NCI-H82 (cell line): ENCODE results near the gene KCNJ4.

ENCODE experiments used
- DNase-seq: peaks from one replicate; lab custom pipeline; 2025; lab: John Stamatoyannopoulos, UW

Gene KCNJ4

DNA sequence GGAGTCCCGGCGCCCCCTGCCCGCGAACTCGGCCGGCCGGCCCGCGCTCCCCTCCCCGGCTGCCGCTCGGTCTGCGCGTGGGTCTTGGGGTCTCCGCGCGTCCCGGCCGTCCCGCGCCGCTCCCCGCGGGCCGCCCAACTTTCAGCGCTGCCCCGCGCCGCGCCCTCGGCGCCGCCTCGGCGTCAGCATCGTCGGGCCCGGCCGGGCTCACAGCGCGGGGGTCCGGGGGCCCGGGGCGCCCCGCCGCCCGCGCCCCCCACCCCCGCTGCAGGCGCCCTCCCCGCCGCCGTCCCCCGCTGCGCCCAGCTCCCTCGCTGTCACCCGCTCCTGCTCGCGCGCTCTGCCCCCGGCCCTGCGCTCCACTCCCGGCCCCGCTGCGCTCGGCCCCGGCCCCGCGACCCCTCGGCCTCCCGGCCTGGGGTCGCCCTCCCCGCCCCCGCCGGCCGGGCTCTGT lies at the start of gene KCNJ4:
Gene KCNJ4 (minus strand): TSS at position 124 of the 454 bp plus-strand sequence. CDS start 27,067 bp downstream, outside the sequence.
- no peak for DNase-seq

DNA sequence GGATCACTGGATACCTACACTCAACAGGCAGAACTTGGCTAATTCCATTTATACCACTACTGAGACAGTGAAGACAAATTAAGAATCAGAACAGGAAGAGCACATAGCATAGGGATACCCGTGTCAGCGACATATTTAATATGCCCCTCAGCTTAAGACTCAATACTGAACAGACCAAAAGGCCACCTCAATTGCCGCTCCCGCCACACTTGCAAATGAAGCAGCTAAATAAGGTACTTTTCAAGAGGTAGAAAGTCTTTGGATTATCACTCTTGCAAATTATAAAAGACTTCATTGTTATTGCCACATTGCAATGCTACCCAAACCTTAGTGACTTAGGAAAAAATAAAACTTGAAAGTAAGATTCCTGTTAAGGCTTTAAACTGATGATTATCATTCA lies 48.0 kb upstream of the KCNJ4 start:
- DNase-seq, result no peak

DNA sequence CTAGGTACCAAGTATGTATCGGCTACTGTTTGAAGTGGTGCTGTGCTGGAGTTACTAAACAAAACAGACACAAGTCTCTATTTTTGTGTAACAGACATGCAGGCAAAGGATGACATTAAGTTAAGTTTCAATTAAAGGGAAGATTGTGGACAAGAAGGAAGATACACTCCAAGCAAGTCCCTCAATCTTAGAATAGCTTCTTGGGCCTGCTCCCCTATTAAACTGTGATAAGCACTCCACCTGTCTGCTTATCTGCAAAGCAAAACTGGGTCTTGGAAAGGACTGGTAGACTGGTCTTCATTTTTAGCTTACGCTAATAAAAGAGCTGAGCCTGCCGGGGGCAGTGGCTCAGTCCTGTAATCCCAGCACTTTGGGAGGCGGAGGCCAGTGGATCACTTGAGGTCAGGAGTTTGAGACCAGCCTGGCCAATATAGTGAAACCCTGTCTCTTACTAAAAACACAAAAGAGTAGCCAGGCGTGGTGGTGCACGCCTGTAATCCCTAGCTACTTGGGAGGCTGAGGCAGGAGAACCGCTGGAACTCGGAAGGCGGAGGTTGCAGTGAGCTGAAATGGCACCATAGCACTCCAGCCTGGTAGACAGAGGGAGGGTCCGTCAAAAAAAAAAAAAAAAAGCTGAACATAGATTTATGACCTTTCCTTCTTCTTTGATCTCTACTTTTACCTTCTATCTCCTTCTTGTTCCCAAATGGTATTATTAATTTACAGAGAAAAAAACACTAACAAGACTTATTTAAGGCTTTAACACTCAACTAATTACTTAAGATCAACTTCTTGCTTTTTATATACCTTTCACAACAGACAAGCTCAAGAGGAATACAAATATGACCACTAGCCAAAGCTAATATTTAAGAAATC lies 47.0 kb upstream of the KCNJ4 start:
- no peak for DNase-seq

DNA sequence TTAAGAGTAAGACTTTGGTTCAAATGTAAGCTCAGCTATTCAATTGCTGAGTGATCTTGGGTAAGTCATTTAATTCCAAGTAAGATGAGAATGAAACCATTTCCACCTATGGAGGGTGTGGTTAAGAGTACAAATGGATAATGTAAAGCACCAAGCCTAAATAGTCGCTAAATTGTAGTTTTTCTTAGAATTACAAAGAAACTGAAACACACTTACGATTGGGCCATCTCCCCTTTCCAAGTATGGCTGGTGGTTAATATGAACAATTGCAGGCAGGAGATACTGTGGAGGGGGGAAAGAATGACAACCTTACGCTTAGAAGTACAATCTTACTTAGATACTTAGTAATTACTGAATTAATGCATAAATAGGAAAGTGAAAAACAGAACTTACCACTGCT lies 42.9 kb upstream of the KCNJ4 start:
- DNase-seq, result no peak

DNA sequence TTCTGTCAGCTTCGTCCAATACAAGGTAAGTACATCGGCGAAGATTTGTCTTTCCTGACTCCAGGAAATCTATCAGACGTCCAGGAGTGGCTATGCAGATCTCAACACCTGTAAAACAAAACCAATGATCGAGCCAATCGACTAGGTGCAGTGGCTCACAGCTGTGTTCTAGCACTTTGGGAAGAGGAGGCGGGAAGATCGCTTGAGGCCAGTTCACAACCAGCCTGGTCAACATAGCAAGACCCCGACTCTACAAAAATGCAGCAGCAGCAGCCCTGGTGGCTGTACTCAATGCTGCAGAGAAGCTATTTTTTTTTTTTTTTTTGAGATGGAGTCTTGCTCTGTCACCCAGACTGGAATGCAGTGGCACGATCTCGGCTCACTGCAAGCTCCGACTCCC lies 39.9 kb upstream of the KCNJ4 start:
- DNase-seq, result no peak

DNA sequence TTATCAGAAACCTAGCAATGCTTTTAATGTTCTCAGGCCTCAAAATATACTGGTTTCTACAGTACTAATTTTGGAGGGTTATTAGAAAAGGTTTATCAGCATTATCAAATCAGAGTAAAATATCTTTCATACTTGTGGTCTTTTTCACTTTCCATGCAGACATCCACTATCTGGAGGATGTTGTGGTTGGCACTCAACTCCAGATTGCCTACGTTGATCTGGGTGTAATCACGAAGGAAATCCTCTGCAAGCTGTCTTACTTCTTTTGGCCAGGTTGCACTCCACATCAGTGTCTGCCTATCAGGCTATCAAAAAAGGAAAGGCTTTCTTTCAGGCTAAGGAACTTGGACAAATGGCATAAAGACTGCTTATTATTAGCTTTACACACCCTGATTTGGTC lies 39.5 kb upstream of the KCNJ4 start:
- no peak for DNase-seq

DNA sequence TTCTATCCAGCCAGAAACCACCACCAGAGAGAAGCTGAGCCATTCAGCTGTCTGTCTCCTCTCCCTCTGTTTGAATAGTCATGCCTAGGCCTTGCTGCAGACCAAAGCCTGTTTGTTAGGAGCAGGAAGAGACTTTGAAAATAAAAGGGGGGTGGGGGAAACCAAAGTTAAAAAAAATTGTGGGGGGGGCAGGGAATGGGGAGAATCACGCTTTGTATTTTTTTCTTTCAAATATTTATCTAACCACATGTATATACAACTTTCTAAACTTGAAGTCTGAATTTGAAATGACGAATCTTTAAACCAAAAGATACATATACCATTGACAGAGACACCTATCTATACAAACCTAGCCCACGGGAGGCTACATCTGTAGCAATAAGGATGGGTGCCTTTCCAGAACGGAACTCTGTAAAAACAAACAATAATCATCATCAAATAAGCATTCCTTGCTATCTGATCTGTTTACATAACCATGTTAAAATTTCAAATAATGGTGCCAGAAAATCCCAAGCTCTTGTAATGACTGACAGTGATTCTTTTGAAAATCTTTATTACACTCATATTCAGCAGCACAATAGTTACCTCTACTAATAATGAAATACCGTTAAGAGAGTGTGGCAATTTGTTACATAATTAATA lies 36.8 kb upstream of the KCNJ4 start:
- DNase-seq, result no peak

DNA sequence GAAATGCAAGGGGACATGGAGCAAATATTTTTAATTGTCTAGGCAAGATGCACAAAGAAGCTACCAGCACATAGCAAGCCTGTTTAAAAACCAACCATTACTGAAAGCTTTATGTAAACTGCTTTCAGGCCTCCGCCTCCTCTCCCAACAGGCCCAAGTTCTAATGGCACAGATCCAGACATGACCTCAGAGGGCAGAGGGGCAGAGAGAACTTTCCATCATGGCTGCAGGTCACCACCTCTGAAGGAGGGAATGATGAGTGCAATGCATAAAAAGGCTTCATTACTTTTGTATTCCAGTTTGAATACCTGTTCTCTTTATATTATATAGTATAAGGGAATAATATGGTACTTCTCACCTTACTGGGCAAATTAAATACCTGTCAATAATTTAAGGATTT lies 35.9 kb upstream of the KCNJ4 start:
- DNase-seq, result no peak

DNA sequence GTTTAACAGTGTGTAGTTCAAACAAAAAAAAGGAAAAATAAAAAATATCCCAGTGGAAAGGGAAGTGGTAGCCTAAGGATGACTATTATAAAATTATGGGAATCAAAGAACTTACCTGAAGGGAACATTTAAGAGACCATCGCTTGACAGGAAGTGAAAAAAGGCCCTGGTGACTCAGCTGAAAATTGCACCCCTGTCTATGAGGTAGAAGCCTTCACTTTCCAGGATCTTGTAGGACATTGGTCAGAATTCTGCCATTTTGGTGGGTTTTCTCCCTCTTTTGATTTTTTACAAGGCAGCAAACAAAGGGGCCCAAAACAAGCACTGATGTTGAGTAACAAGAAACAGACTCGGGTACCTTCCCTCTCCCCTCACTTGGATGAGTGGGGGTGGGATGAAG lies 35.5 kb upstream of the KCNJ4 start:
- no peak for DNase-seq

DNA sequence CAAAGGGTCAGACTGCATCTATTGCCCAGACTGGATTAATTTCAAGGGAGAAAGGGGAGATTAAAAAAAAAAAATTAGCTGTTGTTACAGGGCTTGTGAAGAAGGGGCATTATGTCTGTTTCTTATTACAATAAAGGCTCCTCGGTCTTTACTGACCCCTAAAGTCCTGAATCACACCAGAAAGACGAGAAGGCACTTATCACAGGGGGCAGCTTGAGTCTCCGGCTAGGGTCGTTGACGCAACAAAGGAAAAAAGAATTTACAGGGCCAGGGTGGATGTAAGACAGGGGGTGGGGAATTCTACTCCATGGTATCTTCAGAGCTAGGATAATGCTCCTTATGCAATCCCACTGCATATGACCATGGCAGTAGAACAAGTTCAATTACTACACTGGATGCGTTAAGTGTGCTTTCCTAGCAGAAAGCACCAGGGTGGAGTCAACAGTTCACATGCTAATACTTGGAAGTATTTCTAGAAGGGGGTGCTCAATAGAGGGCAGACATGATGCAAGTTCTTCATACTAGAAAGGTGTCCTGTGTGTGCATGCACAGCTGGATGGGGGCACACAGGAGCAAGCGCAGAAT lies 34.7 kb upstream of the KCNJ4 start:
- DNase-seq, result no peak

DNA sequence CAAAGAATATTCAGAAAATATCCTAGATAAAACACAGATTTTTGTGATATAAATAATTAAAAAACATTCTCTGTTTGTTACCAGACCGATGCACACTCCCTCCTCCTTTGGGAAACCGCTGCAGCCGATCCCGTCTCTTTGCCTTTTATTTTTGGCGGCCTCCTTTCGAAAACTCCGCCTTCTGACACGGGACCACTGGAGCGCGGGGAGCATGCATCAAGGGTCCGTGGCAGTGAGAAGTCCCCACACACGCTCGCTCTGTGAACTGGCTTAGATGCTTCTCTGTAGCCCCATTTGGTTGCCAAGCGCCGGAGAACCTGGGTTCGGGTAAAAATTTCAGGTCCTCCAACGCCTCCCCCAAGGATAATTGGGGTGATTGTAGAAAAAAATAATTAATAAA lies 34.1 kb upstream of the KCNJ4 start:
- DNase-seq, result no peak

DNA sequence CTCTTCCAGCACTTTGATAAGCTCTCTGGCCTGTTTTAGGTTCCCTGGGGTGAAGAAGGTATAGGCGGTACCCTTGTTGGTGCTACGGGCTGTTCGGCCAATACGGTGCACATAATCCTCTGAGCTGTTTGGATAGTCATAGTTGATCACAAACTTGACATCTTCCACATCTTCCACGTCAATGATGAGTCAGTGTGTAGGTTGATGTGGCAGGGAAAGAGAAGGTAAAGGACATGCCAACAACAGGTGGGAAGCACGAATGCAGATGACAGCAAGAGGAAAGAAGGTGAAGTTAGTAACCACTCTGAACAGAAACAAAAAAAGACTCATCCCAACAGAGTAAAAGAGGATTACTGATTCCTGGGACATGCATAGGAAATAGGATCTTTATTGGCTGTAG lies 32.9 kb upstream of the KCNJ4 start:
- DNase-seq, result no peak

DNA sequence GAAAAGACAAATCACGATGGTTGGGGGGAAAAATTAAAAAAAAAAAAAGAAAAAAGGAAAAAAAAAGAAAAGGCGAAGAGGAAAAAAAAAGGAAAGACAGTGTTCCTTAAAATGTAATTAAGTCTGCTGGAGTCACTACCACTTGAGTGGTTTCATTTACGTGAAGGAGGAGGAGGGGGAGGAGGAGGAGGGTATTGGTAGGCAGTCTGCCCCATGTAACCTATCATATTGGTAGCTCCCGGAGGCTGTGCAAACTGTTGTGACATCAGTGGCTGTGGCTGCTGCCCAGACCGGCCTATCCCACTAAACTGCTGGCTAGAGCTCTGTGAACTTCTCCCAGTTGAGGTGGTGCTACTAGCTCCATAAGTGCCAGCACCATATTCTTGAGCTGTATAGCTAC lies 30.8 kb upstream of the KCNJ4 start:
- no peak for DNase-seq

DNA sequence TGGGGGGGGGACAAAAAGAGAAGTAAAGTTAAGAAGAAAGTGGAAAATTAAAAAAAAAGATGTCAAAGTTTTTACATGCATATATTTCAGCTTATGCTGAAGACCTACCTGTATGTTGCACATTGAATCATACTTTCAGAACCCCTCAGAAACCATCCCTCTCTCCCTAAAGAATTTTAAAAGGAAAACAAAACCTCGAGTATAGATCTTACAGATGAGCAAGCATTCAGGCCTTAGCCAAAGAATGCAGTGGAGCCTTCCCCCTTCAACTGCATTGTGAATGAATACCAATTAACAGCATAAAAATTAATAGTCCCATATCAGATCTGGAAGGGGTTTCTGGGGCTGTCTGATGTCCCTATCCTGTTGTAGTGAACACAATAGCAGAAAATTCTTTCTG lies 29.2 kb upstream of the KCNJ4 start:
- no peak for DNase-seq

DNA sequence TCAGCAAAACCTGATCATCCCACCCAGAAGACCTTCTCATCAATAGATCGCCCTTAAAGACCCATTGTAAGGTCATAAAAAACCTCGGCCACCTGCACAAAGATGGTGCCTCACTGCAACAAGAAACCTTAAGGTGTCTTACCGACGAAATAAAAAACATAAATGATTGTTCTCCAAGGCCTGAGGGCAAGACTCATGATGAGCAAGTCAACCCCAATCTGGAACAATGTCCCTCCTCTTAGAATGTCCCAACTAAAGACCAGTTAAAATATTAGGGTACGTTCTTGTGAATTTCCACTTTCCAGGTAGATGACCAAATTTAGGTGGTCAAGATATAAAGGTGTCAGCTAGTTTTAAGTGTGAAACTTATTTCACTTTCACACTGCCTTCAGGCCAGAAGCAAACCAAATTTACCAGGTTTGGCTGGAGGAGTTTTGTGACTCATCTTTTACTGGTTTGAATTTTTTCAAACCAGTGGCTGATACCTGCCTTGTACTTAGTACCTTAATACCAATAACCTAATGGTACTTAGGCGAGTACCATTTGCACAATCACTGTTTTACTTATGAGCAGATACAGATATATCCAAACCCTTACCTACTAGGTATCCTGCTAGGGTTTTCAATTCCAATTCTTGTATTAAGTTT lies 27.8 kb upstream of the KCNJ4 start:
- no peak for DNase-seq

DNA sequence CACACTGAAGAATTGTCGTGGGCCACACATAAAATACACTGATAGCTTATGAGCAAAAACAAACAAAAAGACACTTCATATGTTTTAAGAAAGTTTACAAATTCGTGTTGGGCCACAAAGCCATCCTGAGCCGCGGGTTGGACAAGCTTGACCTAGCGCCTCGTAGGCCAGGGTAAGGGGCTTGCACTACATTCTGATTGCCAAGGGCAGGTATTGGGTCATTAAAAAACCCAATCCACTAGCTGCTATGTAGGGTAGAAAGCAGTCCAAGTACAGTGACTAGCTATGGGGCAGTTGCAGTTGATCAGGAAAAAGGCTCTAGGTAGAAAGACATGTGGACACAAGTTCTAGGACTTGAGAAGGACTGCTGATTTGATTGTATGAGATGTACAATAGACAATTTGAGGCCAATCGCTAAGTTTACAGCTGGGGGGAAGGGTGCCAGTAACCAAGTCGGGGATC lies 26.9 kb upstream of the KCNJ4 start:
- no peak for DNase-seq

DNA sequence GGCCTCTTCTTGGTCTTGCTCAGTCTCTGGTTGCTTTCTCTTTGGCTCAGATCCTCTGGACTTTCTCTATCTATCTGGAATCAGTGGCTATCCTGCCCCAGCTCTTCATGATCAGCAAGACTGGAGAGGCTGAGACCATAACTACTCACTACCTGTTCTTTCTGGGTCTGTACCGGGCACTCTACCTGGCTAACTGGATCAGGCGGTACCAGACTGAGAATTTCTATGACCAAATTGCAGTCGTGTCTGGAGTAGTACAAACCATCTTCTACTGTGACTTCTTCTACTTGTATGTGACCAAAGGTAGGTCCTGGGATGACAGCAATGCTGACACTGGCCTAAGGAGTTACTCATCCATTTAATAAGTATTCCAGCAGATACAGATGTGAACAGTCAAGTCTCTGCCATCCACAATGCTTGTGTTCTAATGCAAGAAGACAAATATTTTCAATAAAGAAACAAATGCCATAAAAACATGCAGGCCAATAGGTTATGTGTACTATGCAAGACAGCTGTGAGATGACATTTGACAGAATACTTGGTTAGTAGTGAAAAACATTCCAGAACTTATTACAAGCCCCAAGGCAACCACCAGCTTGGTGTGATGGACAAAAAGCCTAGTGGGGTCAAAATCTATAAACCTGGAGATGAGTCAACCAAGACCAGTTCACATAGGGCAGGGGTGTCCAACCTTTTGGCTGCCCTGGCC lies 26.3 kb upstream of the KCNJ4 start:
- no peak for DNase-seq

DNA sequence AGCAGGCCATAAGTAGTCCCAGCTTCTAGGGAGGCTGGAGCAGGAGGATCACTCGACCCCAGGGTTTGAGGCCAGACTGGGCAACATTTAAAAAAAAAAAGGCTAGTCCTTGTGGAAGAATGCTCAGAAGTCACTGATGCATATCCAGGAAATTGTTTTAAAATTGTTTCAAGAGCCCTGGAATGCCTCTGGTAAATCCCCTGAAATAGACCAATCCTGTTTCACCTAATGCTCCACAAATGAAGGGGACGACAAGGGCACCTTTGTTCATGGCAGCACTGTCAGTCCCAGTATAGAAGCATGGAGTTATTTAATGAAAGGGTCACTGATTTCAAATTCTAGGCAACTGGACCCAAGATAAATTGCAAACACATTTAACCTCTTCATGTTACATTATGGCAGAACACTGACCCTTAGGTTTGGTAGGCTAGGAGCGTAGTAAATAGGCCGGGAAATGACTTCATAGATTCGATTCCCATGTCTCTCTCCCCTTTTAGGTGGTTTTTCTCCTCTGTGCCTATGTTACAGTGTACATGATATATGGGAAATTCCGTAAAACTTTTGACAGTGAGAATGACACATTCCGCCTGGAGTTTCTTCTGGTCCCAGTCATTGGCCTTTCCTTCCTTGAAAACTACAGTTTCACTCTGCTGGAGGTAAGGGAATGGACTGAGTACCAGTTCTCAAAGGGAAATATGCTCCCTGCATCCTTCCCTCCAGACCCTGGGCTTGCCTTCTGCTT lies 24.3 kb upstream of the KCNJ4 start:
- DNase-seq, result no peak

DNA sequence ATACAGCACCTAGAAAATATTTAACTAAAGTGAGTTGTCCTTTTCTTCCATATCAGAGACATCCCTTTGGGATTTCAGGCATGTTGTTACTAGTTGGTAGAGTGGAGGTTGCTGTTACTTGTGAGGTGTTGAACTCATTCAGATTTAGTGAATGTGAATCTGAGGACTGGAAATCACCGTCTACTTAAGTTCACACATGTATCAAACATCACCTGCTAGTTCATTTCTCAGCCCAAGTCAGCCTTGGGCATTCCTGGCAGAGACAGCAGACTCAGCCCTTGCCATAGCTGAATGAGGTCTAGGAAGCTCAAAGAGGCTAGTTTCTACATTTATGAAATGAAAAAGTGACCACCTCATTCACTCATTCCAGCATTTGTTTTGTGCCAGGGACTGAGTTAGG lies 22.6 kb upstream of the KCNJ4 start:
- no peak for DNase-seq

DNA sequence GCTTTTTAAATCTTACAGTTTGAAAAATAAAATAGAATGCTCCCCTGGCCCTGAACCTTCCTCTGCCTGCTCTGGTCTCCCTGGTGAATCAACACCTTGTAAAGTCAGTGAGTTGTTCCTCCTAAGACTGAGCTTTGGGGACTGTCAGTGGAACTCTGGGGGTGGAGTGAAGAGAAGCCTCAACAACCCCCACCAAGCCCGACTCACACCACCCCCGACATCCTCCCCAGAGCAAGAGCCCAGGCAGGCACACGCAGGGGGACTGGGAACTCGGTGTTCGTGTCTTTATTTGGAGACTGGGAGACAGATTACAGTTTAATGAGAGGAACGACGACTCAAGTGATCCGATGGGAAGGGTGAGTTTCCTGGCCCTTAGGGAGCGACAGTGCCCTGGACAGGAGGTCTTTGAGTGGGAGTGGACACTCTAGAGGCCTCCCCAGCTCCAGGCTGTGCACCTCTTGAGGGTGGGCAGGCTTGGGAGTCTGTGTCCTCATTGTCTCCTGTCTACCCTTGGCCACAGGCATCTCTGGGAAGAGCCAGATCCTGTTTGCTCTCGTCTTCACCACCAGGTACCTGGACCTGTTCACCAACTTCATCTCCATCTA lies 19.1 kb upstream of the KCNJ4 start:
- DNase-seq, result no peak

DNA sequence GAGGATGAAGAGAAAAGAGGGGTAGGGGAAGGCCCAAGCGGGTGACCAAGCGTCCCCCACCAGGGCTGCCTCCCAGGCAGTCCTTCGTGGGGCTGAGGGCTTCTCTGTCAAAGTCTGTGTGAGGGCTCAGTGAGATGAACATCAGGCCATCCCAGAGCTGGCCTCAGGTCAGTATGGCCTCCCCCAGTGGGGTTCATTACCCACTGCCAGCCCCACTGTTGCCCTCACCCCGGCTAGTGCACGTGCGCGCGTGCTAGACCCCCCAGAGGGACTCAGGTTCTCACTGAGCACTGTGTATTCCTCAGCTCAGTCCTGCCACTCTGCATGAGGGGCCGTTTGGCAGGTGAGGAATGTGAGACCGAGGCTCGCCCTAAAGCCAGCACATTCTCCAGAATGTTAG lies 16.2 kb upstream of the KCNJ4 start:
- no peak for DNase-seq
